Gastrocnemius medialis (tissue), 4 donors: ENCODE measurements around the gene COL3A1. TPM values are rescaled to one million over a fixed set of nuclear protein-coding genes. Genes with fewer than 3 reads are reported as not detected.

Experiments
- ATAC-seq, 2 donors: fragments of 150-250 bp; one replicate each; pipeline ENCODE4 v1.9.1; 2016
- DNase-seq, 2 donors: peaks; one replicate each; pipeline ENCODE4 v3.0.0-alpha.2; 2019
- H3K27ac ChIP-seq, 4 donors: fragments of 200-600 bp; sonication (generic); 1 replicate in 1 of 4; 2 replicates in 3 of 4; pipeline ENCODE4 v1.5.1; 2016 to 2018; ENCODE audit warnings: mild to moderate bottlenecking in 2 of 4, moderate library complexity in 1 of 4
- H3K27me3 ChIP-seq, 3 donors: fragments of 200-600 bp; sonication (generic) in 2 of 3; 1 replicate in 1 of 3; 2 replicates in 2 of 3; pipeline versions ENCODE4 v1.5.1 to v1.6.0; 2016 to 2019; ENCODE audit warnings: mild to moderate bottlenecking in 1 of 3, moderate library complexity in 1 of 3
- H3K36me3 ChIP-seq, 2 donors: fragments of 200-600 bp; sonication (generic) in 1 of 2; one replicate each; pipeline ENCODE4 v1.5.1; 2017 to 2018
- H3K4me1 ChIP-seq, 2 donors: fragments of 200-600 bp; sonication (generic) in 1 of 2; one replicate each; pipeline ENCODE4 v1.5.1; 2016 to 2017; ENCODE audit warnings: mild to moderate bottlenecking in 2 of 2
- H3K4me3 ChIP-seq, 4 donors: fragments of 200-600 bp; sonication (generic) in 3 of 4; 1 replicate in 1 of 4; 2 replicates in 3 of 4; pipeline ENCODE4 v1.5.1; 2016 to 2019; ENCODE audit warnings: mild to moderate bottlenecking in 2 of 4
- H3K9me3 ChIP-seq, 3 donors: fragments of 200-600 bp; sonication (generic) in 2 of 3; 1 replicate in 1 of 3; 2 replicates in 2 of 3; pipeline ENCODE4 v1.5.1; 2016 to 2019
- CTCF ChIP-seq, 5 experiments: fragments of 450-650 bp in 3 of 5; fragments of 200-600 bp in 2 of 5; sonication (generic) in 2 of 5; IDR thresholded peaks in 4 of 5; conservative IDR thresholded peaks in 1 of 5; 1 replicate in 4 of 5; 2 replicates in 1 of 5; pipeline ENCODE4 v1.5.1; 2016 to 2019; ENCODE audit warnings: antibody characterized with exemption in 5 of 5, mild to moderate bottlenecking in 3 of 5, moderate library complexity in 3 of 5
- POLR2A ChIP-seq, 2 donors: fragments of 450-650 bp; IDR thresholded peaks; one replicate each; pipeline ENCODE4 v1.6.1; 2017; ENCODE audit warnings: antibody characterized with exemption in 2 of 2, mild to moderate bottlenecking in 2 of 2, moderate library complexity in 2 of 2
- in situ Hi-C, 4 donors: fragments of 200-750 bp; cut with MboI; loops; one replicate each; pipeline versions ENCODE4 v1.15.0 to v1.8.0; 2017; ENCODE audit warnings: low sequenced_read_pairs in 4 of 4
- intact Hi-C: fragments of 100-400 bp; cut with DNase I; formaldehyde crosslinking; loops from one replicate; pipeline ENCODE4 v1.15.1; 2023; ENCODE audit warnings: low total_unique reads
- microRNA counts, 2 donors: library from miRNA; unstranded; fragments of <30 nt; microRNA quantifications; one replicate each; lab custom pipeline; 2016
- microRNA-seq, 2 donors: library from miRNA; unstranded; fragments of <30 nt; microRNA quantifications; one replicate each; pipeline ENCODE4, GENCODE V29; 2016; ENCODE audit warnings: borderline replicate concordance in 2 of 2
- total RNA-seq, 4 donors: library from RNA; depleted of rRNA; stranded (reverse); fragments of >200 nt; gene quantifications; one replicate each; pipeline versions ENCODE4 v1.1.0 to v1.2.3, GENCODE V29; 2016

COL3A1 gene
- total RNA-seq, 4 donors from 2014 or later = 6.5 to 42.7 (median 15.0) TPM

DNA sequence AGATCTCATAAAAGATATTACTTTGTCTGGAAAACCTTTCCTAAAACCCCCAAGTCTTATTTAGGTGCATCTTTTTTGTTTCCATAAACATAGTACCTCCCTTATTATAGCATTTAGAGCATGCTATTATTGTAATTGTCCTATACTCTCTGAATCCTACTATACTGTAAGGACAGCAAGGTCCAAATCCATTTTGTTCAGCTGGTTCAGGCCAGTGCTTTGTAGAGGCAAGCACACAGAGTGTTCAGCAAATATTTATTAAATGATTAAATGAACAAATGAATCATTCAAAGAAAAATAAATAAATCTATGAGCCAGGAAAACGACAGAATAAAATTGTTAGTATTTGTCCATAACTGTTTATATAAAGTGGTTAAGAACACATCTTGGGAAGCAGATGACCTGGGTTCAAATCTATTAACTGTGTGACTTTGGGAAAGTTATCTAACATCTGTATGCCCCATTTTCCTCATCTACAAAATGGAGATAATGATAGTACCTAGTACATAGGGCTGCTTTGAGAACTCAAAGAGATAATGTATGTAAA lies 86.0 kb downstream of the COL3A1 start:
- Histone ChIP-seq H3K27me3 (no peaks in the 10 kb centered on the region), H3K9me3 (no peaks in the 10 kb centered on the region), H3K27ac (no peak overlapping the region), H3K4me3 (no peak overlapping the region), H3K36me3 (no peaks in the 10 kb centered on the region), H3K4me1 (no peaks in the 10 kb centered on the region)
- DNase-seq (no peak), ATAC-seq (no peak)
- in situ Hi-C loops = no loop called here
- TF ChIP-seq CTCF (IDR thresholded peaks at IDR 0.05 in 4 of 5, conservative IDR thresholded peaks at IDR 0.05 in 1 of 5) = no peak
- no peak for TF ChIP-seq POLR2A (IDR thresholded peaks at IDR 0.05)
- intact Hi-C loops = no loop called here

MicroRNAs encoded within 50 kb of the gene (microRNA counts, 767-probe panel; counts per million panel counts)
- microRNA hsa-miR-1245a (lab: Ali Mortazavi, UCI) (356 to 448 counts per million in 2 donors), microRNA hsa-miR-1245b-3p (lab: Ali Mortazavi, UCI) (356 to 448 counts per million in 2 donors), microRNA hsa-miR-1245b-5p (lab: Ali Mortazavi, UCI) (356 to 448 counts per million in 2 donors)

Small RNAs within 50 kb of the gene (microRNA-seq; reads per million reads assigned to microRNA genes)
- gene MIR1245A (0 reads per million in 2 donors), gene MIR1245B (0 reads per million in 2 donors), gene MIR3606 (0 reads per million in 2 donors)

Other genes starting within 250 kb of the COL3A1 start
- 1 to 10 TPM; 4.4 to 9.8 (median 6.2) TPM for gene COL5A2, start 205.4 kb downstream of the COL3A1 start, total RNA-seq